NCI-H345 treated with DMSO at 0.1 percent for 48 hours (cell line): ENCODE data around the gene GRIK5.
"Not testable (repeated sequence)": the region's sequence is repeated elsewhere in the genome, so short reads cannot be mapped to it uniquely, and the experiment has no call there.

Experiments used
- DNase-seq: peaks from one replicate; lab custom pipeline; 2025; ENCODE audit not compliant: unreplicated experiment; lab: John Stamatoyannopoulos, UW

The GRIK5 gene

DNA sequence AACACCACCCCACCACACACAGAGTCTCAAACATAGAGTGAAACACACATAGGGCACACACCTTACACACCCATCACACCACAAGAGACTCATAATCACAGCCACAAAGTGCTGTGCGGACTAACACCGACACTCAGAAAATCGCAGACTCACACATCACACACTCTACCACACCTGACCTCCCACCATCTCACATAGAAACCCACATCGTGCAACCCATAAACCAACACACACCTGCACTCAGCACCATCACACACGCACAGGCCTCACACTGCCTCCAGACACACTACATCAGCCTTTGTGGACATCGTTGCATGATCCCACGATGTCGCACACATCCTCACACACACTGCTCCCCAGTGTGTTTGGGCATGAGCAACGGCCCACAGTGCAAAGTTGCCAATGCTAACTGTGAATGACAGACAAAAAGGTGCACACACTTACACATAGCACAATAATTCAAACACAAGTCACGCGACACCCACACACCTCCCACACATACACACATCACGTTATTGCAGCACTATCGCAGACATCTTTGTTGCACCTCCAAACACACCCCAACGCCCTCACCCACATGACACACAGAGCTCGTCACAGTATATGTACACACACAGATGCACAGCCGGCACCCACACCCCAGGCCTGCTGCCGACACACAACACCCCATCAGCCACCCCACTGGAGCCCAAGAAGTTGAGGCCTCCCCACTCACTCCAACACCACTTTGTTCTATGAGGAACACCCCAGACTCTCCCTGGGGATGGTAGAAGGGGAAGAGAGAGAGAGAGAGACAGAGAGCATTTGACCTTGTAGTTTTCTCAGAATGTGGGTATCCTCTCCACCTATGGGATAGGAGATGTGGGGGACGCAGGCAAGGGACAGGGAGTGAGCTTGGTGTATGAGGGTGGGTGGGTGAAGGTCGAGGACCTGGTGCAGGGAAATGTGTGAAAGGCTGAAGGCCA, 74.7 kb downstream of the GRIK5 start:
- DNase-seq = no peak

DNA sequence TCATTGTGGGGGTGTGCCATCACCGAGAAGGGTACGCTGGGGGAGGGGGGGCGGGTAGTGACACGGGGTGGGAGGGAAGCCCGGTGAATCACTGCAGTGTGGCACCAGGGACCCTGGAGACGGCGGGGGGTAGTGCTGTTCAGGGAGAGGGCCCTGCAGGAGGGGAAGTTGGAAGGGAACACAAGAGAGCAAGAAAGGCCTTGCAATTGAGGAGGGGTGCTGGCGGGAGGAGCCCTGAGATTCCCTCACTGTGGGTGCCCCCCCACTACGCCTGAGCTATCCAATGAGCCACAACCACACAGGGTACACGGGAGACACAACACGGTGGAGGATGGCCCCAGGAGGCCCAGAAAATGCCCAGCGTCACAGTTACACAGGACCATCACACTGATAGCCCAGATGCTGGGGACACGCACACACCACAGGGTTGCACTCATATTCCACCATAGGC, 75.5 kb downstream of the GRIK5 start:
- DNase-seq = no peak

DNA sequence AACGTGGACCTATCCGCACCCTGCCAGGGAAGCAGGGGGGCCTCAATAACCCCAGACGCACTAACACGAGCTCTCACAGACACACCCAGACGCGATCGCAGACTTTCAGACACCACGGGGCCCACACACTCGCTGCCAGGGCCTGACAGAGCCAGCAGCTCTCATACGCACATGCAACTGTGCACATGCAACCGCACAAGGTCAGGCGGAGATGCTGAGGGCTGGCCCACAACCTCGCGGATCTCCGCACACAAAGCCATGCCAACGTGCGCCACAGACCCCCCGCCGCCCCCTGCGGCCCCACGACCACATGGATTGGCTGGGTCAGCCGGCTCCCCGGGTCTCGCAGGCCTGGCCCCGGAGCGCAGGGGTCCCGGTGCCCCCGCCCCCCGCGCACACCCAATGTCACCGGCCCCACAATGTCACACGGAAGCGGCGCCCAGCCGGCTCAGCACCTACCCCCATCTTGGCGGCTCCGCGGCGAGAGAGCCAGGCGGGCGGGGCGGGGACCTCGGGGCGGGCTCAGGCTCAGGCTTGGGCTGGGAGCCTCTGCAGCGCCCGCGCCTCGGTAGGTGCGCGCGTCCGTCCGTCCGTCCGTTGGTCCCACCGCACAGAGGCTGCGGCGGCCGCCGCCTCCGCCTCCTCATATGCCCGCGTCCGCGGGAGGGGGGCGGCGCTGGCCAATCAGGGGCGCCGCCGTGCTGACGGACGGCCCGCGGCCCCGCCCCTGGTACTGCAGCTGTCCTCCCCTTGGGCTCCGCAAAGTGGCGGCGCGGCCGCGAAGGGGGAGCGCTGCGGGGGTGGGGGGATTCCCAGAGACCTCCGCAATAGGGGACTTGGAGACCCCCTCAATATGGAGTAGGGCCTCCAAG, 76.2 kb downstream of the GRIK5 start, which contains the start of gene ATP1A3:
Gene ATP1A3, minus strand, starts transcription at position 619 of the 872 bp plus-strand sequence. Its CDS starts 154 bp downstream, at position 465.
- peak; percentile 8 for DNase-seq

DNA sequence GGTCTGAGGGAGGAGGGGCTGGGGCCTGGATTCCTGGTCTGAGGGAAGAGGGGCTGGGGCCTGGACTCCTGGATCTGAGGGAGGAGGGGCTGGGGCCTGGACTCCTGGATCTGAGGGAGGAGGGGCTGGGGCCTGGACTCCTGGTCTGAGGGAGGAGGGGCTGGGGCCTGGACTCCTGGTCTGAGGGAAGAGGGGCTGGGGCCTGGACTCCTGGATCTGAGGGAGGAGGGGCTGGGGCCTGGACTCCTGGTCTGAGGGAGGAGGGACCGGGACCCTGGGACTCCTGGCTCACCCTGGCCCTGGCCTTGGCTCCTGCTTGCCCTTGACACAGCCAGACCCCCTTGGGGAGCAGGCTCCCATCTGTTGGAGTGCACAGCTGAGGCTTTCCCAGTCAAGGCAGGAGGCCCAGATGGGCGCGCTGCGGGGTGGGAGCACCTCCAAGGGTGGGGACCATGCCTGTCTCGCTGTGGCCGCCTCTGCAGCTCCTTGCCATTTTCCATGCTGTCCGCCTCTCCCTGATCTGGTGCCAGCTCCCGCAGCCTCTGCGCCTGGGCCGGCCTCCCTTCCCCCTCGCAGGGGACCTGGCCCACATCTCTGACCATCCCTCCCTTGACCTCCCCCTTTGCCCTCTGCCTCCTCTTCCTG, 78.0 kb downstream of the GRIK5 start:
- not testable (repeated sequence) for DNase-seq

DNA sequence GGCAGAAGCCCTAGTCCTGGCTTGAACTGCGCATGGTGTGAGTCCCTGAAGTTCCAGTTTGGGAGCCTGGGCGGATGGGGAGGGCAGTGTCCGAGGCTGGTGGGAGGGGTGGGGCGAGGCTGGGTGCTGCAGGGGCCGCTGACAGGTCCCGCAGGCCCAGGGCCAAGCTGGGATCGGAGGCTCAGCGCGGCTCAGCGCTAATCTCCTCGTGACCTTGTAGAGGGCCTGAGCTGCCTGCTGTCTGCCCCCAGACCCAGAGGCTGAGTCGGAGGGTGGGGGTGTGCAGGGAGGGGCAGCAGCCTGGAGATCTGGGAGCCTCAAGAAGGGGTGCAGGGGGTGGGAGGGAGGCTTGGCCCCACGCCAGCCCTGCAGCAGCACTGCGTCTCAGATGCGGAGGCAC, 79.0 kb downstream of the GRIK5 start:
- DNase-seq = no peak

DNA sequence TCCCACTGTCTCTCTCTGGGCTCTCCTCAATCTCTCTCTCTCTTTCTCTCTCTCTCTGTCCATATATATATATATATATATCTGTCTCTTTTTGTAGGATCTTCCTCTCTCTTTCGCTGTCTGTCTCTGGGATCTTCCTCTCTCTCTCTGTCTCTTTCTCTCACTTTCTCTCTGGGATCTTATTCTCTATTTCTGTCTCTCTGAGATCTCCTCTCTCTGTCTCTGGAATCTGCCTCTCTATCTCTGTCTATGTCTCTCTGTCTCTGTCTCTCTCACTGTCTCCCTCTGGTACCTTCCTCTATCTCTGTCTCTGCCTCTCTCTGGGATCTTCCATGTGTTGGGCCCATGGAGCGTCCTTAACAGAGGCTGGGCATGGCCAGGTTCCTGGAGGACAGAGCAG, 79.4 kb downstream of the GRIK5 start:
- no peak for DNase-seq

DNA sequence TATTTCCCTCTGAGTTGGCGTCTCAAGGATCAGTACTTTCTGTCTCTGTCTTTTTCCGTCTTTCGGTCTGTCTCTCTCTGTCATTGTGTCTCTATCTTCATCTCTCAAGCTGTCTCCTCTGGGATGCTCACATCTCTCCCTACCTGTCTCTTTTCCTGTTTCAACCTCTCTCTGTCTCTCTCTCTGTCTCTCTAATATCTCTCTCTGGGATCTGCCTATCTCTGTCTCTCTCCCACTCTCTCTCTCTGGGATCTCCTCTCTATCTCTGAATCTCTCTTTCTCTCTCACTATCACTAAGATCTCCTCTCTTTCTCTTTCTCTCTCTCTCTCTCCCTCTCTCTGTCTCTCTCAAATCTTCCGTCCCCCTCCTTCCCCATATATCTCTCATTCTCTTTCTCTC, 80.0 kb downstream of the GRIK5 start:
- no peak for DNase-seq

DNA sequence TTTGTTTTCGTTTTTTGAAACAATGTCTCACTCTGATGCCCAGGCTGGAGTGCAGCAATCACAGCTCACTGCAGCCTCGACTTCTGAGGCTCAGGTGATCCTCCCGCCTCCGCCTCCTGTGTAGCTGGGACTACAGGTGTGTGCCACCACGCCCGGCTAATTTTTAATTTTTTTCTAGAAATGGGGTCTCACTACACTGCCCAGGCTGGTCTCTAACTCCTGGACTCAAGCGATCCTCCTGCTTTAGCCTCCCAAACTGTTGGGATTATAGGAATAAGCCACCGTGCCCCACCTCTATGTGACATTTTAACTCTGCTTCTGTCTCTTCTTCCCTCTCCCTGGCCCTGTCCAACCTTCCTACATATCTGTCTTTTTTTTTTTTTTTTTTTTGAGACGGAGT, 81.1 kb downstream of the GRIK5 start:
- no peak for DNase-seq

DNA sequence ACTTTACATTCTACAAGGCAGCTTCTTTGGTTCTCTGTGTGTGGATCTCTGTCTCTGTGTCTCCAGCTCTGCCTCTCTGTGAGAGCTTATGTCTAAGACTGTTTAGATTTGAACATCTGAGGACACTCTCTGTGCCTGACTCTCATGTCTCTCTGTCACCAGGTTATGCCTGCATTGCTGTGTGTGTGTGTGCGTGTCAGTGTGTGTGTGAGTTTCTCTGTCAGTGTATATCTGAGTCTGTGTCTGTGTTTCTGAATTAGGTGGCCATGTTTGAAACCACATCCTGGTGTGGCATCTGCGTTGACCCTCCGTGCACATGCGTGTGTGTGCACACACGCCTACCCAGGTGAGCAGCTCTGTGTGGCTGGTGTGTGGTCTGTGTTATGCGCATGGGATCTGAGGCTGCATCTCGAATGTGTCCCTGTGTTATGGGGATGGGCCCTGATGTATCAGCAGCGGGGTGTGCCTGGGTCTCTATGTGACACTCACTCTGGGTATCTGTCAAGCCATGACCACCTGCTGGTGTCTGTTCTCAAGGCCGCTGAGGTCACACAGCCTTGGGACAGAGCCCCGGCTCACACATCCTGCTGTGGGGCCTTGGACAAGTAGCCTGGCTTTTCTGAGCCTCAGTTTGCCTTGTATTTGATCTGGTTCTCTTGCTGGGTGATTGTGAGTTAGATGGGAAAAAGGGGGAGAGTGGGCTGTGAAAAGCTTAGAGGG, 82.7 kb downstream of the GRIK5 start:
- no peak for DNase-seq

DNA sequence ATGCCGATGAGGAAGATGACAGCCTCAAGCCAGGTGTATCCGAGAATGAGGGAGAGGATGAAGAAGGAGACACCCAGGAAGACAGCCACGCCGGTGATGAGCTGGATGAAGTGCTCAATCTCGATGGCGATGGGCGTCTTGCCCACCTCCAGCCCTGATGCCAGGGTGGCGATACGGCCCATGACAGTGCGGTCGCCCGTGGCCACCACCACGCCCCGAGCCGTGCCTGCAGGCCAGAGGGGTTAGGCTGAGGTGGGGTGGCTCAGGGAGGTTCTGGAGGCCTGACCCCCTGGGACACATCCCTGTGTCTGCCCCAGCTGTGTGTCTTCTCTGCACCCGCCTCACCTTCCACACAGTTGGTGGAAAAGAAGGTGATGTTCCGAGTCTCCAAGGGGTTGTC, 85.0 kb downstream of the GRIK5 start:
- no peak for DNase-seq

DNA sequence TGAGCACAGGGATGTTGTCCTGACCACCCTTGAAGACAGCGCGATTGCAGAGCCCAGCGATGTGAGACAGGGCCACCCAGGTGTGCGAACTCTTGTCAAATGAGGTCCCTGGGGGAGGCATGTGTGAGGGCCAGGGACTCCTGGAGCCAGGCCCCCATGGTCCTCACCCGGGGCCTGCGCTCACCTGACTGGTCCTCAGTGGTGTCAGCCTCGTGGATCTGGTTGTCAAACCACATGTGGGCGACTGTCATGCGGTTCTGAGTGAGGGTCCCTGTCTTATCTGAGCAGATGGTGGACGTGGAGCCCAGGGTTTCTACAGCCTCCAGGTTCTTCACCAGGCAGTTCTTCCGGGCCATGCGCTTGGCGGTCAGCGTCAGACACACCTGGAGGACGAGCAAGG, 88.3 kb downstream of the GRIK5 start:
- DNase-seq = no peak

DNA sequence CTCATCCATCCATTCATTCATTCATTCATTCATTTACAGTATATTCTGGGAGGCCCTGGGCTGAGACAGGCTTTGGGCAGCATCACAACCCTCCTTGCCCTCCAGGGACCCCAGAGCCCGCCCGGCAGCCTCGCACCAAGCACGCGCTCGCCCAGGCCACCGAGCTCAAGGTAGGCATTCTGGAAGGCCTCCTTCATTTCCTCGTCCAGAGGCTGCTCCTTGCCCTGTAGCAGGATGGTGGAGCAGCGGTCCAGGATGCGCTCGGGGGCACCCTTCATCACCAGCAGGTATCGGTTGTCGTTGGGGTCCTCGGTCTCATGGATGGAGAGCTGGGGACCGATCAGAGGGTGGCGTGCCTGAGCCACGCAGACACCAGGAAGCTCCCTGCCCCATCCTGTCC, 91.5 kb downstream of the GRIK5 start:
- no peak for DNase-seq

DNA sequence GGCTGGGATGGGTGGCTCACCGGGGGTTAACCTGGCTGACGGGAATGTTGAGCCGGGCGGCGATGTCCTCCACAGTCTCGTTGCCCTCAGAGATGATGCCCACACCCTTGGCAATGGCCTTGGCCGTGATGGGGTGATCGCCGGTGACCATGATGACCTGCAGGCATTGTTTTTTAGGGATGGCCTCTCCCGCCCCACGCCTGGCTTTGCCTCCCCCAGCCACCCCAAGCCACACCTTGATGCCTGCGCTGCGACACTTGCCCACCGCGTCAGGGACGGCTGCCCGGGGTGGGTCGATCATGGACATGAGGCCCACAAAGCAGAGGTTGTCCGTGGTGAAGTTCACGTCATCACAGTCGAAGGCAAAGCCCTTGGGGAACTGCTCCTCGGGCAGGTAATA, 92.1 kb downstream of the GRIK5 start:
- no peak for DNase-seq

DNA sequence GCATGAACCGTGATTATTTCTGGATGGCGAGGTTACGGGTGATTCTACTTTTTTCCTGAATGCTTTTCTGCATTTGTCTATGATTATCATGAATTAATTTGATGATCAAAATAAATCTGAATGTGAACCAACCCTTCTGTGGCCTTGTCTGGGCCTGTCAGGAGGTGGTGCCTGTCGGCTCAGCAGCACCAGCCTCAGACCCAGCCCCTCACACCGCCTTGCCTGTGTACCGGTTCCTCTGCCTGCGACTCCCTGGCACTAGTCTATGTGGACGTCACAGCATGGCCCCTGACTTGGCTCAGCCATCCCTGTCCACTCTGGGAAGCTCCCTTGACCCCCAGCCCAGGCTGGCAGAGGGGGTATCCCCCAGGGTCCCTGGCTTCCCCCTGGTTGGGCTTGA, 95.4 kb downstream of the GRIK5 start:
- no peak for DNase-seq

DNA sequence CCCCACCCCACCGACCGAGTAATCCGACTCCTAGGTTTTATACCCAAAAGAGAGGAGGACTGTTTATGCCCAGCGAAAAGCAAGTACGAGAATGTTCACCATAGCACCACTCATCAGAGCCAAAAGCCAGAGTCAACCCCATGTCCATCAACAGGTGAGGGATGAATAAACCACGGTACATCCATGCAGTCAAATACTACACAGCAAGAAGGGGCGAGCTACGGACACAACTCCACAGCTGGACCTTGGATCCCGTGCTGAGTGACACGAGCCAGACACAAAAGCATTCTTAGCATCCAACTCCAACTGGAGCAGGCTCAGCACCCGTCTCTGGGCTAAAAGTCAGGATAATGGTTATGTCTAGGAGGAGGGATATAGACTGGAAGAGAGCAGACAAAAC, 98.6 kb downstream of the GRIK5 start:
- DNase-seq = no peak

DNA sequence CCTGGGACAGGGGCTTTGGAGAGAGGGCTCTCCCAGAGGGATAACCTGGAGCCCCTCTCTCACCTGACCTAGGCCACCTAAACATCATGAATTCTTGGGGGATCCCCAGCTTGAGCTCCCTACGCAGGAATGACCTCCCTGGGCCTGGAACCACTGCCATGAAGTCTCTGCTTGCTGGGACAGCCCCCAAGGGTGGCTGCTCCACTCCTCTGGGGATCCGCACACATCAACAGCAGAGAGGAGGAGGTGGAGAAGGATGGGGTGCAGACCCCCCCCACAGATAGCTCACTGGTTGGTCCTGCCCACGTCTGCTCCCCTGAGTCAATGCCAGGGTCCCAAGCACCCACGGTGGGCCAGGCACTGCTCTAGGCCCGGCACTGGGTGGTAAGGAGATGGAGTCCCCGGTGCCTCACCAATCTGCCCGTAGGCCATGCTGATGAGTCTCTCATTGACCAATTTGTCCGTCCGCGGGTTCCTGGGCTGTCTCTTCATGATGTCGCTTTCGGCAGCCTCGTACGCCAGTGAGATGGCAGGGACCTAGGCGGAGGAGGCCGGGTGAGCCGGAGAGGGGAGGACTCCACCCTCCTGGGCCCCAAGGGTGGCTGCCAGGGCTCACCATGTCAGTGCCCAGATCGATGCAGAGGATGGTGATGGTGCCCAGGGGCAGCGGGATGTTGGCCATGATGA, 100.1 kb downstream of the GRIK5 start:
- DNase-seq = no peak

DNA sequence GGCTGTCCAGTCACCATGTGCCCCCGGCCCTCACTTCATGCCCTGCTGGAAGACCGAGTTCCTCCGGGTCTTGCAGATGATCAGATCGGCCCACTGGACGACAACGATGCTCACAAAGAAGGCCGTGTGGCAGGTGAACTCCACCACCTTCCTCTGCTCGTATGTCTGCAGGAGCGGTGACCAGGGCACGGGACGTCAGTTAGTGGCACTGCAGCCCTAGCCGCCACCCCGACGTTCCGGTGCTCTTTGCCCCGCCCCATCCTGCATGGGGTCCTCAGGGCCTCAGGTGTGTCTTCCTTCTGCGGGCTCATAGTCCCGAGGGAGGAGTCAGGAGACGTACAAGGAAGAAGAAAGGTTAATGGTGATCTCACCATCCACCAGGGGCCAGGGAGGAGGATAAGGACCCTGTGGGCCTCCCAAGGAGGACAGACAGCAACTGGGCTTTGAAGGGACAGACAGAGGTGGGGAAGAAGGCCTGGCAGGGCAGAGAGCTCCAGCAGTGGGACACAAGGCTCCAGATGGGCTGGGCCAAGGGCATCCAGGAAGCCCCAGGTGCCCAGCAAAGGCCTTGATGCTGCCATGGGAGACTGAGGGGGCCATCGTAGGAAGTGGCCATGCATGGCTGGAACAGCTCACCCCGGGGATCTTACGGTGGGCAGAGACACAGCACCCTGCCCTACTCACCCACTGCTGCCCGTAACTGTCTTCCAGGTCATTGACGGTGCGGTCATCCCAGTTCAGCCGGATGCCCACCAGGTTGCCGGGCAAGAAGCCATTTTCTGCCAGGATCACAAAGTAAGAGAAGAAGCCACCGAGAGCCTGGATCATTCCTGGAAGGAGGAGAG, 101.0 kb downstream of the GRIK5 start:
- DNase-seq = no peak

DNA sequence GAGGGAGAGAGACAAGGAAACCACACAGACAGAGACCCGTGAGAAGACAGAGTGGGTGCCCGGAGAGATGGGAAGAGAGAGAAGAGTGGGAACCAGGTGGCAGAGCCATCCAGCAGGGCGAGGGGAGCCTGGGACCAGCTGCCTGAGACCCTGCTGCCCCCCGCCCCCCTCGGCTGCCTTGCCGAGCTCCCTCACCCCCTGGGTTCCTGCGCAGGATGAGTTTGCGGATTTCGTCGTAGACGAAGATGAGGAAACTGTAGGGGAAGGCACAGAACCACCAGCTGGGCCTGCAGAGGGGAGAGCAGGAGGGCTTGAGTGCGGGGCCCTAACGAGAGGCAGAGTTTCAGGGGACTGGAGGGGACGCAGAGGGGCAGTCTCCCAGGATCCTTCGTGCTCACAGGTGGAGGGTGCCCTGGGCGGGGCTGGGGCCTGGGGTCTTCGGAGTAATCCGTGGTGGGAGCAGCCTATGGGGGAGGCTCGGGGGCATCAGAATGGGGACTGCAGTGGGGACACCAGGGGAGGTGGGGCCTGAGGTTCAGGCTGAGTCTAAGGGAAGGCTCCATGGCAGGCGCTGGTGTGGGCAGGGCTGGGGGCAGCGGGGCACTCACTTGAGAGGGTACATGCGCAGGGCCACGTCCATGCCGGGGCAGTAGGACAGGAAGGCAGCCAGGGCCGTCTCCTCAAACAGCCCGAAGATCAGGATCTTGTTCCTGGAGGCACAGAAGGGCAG, 102.8 kb downstream of the GRIK5 start:
- DNase-seq = no peak
